ENCODE results near the gene C16orf78. TPM values are rescaled to one million over a fixed set of nuclear protein-coding genes. Genes with fewer than 3 reads are reported as not detected.

C16orf78 gene
- total and polyA plus RNA-seq, 4 donors = not detected

- WGBS, 2 donors = 85 to 89% methylated on average over 15 of the region's 15 CpGs
- Histone ChIP-seq H3K9me3 (ENCODE audit: control insufficient read depth, low read length) (no peaks in the 10 kb centered on the region), H3K27me3 (ENCODE audit: control insufficient read depth in 1 of 2, insufficient read depth in 2 of 2, low read length in 1 of 2) (no peaks in the 10 kb centered on the region), H3K27ac (ENCODE audit: low read depth in 1 of 2, low read length in 2 of 2) (no peak overlapping the region), H3K4me1 (ENCODE audit: control insufficient read depth in 1 of 2, insufficient read depth in 2 of 2, low read length in 2 of 2) (no peaks in the 10 kb centered on the region), H3K36me3 (ENCODE audit: control insufficient read depth in 1 of 2, insufficient read depth in 2 of 2, low read length in 1 of 2) (no peaks in the 10 kb centered on the region), H3K4me3 (ENCODE audit: low read length in 2 of 2) (no peak overlapping the region)
- no peak for ATAC-seq (ENCODE audit: low FRiP score)
- DNase-seq = peak in 1 of 2 donors; percentile 27
- intact Hi-C loops (cut with DNase I) = no loop called here
These were observed 41.1 kb downstream of the C16orf78 start for GRCh38 chr16:49414671-49415070.

- 87 to 92% methylated on average over 10 of the region's 10 CpGs for WGBS, 2 donors
- Histone ChIP-seq H3K27me3 (ENCODE audit: control insufficient read depth in 1 of 2, insufficient read depth in 2 of 2, low read length in 1 of 2) (no peaks in the 10 kb centered on the region), H3K4me3 (ENCODE audit: low read length in 2 of 2) (no peak overlapping the region), H3K4me1 (ENCODE audit: control insufficient read depth in 1 of 2, insufficient read depth in 2 of 2, low read length in 2 of 2) (no peaks in the 10 kb centered on the region), H3K27ac (ENCODE audit: low read depth in 1 of 2, low read length in 2 of 2) (no peak overlapping the region), H3K36me3 (ENCODE audit: control insufficient read depth in 1 of 2, insufficient read depth in 2 of 2, low read length in 1 of 2) (no peaks in the 10 kb centered on the region), H3K9me3 (ENCODE audit: control insufficient read depth, low read length) (no peaks in the 10 kb centered on the region)
- intact Hi-C loops (cut with DNase I) = no loop called here
- peak in 1 of 2 donors; percentile 25 for DNase-seq
- ATAC-seq (ENCODE audit: low FRiP score) = no peak
These were observed 41.5 kb downstream of the C16orf78 start for GRCh38 chr16:49415083-49415482.

GRCh38 chr16:49416001-49416675, 42.5 kb downstream of the C16orf78 start:
- no peaks in the 10 kb centered on the region for H3K9me3 ChIP-seq (ENCODE audit: control insufficient read depth, low read length)
- H3K4me1 ChIP-seq (ENCODE audit: control insufficient read depth in 1 of 2, insufficient read depth in 2 of 2, low read length in 2 of 2) = no peaks in the 10 kb centered on the region

GRCh38 chr16:49417354-49417753, 43.8 kb downstream of the C16orf78 start:
- Histone ChIP-seq H3K27me3 (ENCODE audit: control insufficient read depth in 1 of 2, insufficient read depth in 2 of 2, low read length in 1 of 2) (no peaks in the 10 kb centered on the region), H3K4me1 (ENCODE audit: control insufficient read depth in 1 of 2, insufficient read depth in 2 of 2, low read length in 2 of 2) (no peaks in the 10 kb centered on the region), H3K9me3 (ENCODE audit: control insufficient read depth, low read length) (no peaks in the 10 kb centered on the region), H3K4me3 (ENCODE audit: low read length in 2 of 2) (no peak overlapping the region), H3K27ac (ENCODE audit: low read depth in 1 of 2, low read length in 2 of 2) (no peak overlapping the region), H3K36me3 (ENCODE audit: control insufficient read depth in 1 of 2, insufficient read depth in 2 of 2, low read length in 1 of 2) (no peaks in the 10 kb centered on the region)
- intact Hi-C loops (cut with DNase I) = no loop called here
- 98 to 100% methylated on average over 2 of the region's 2 CpGs for WGBS, 2 donors
- ATAC-seq (ENCODE audit: low FRiP score) (no peak), DNase-seq (no peak)

More at GRCh38 chr16:49416001-49416675, 42.5 kb downstream of the C16orf78 start:
- WGBS, 2 donors = 84 to 91% methylated on average over 15 of the region's 15 CpGs
- Histone ChIP-seq H3K36me3 (ENCODE audit: control insufficient read depth in 1 of 2, insufficient read depth in 2 of 2, low read length in 1 of 2) (no peaks in the 10 kb centered on the region), H3K27me3 (ENCODE audit: control insufficient read depth in 1 of 2, insufficient read depth in 2 of 2, low read length in 1 of 2) (no peaks in the 10 kb centered on the region), H3K4me3 (ENCODE audit: low read length in 2 of 2) (no peak overlapping the region), H3K27ac (ENCODE audit: low read depth in 1 of 2, low read length in 2 of 2) (no peak overlapping the region)
- ATAC-seq (ENCODE audit: low FRiP score) (no peak), DNase-seq (peak in 1 of 2 donors; percentile 45)
- intact Hi-C loops (cut with DNase I) = no loop called here

DNA sequence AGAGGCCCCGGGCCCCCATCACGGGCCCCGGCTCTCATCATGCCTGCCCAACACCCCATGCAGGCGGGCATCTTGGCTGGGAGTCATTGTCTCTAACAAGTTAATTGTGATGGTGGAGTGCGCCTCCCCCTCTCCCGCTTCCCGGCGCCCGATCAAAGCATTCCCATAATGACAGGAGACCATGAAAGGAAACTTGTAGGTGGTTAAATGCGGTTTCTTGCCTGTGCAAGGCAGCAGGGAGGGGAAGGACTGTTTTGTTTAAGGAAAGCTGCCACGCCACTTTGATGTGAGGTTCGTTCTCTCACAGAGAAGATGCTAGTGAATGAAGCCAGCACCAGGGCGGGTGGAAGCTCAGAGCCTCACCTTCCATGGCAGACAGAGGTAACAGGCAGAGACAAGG, 45.4 kb downstream of the C16orf78 start:
- Histone ChIP-seq H3K4me3 (ENCODE audit: low read length in 2 of 2) (no peak overlapping the region), H3K27me3 (ENCODE audit: control insufficient read depth in 1 of 2, insufficient read depth in 2 of 2, low read length in 1 of 2) (no peaks in the 10 kb centered on the region), H3K36me3 (ENCODE audit: control insufficient read depth in 1 of 2, insufficient read depth in 2 of 2, low read length in 1 of 2) (no peaks in the 10 kb centered on the region), H3K9me3 (ENCODE audit: control insufficient read depth, low read length) (no peaks in the 10 kb centered on the region), H3K27ac (ENCODE audit: low read depth in 1 of 2, low read length in 2 of 2) (no peak overlapping the region), H3K4me1 (ENCODE audit: control insufficient read depth in 1 of 2, insufficient read depth in 2 of 2, low read length in 2 of 2) (no peaks in the 10 kb centered on the region)
- intact Hi-C loops (cut with DNase I) = no loop called here
- ATAC-seq (ENCODE audit: low FRiP score) (no peak), DNase-seq (no peak)
- WGBS, 2 donors = 79 to 82% methylated on average over 13 of the region's 13 CpGs

DNA sequence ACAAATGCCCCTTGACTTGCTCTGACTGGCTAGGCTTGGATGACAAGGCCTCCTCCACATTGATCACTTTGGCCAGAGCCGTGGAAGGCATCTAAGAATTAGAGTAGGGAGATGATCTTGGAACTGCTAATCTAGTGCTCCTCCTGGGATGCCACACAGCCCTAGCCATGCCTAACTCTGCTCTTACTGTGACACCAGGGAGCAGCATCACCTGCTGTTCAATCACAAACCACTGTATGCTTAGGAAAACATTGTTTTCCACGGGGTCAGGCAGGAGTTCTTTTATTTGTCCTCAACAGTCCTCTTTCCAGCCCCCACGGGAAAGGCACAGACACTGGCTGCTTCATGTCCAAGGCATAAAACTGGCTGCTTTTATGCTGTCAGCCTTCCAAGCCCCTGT, 46.3 kb downstream of the C16orf78 start:
- H3K4me3 ChIP-seq (ENCODE audit: low read length in 2 of 2) = no peak overlapping the region
- DNase-seq = no peak
- no peaks in the 10 kb centered on the region for H3K36me3 ChIP-seq (ENCODE audit: control insufficient read depth in 1 of 2, insufficient read depth in 2 of 2, low read length in 1 of 2)
- intact Hi-C loops (cut with DNase I) = no loop called here
- 53 to 57% methylated on average over 3 of the region's 3 CpGs for WGBS, 2 donors
- H3K4me1 ChIP-seq (ENCODE audit: control insufficient read depth in 1 of 2, insufficient read depth in 2 of 2, low read length in 2 of 2) = no peaks in the 10 kb centered on the region
- no peaks in the 10 kb centered on the region for H3K27me3 ChIP-seq (ENCODE audit: control insufficient read depth in 1 of 2, insufficient read depth in 2 of 2, low read length in 1 of 2)
- no peak for ATAC-seq (ENCODE audit: low FRiP score)
- H3K9me3 ChIP-seq (ENCODE audit: control insufficient read depth, low read length) = no peaks in the 10 kb centered on the region
- H3K27ac ChIP-seq (ENCODE audit: low read depth in 1 of 2, low read length in 2 of 2) = no peak overlapping the region

- DNase-seq = peak in 1 of 2 donors; percentile 32
- Histone ChIP-seq H3K4me1 (ENCODE audit: control insufficient read depth in 1 of 2, insufficient read depth in 2 of 2, low read length in 2 of 2) (no peaks in the 10 kb centered on the region), H3K36me3 (ENCODE audit: control insufficient read depth in 1 of 2, insufficient read depth in 2 of 2, low read length in 1 of 2) (no peaks in the 10 kb centered on the region), H3K27me3 (ENCODE audit: control insufficient read depth in 1 of 2, insufficient read depth in 2 of 2, low read length in 1 of 2) (no peaks in the 10 kb centered on the region), H3K4me3 (ENCODE audit: low read length in 2 of 2) (no peak overlapping the region), H3K9me3 (ENCODE audit: control insufficient read depth, low read length) (no peaks in the 10 kb centered on the region), H3K27ac (ENCODE audit: low read depth in 1 of 2, low read length in 2 of 2) (no peak overlapping the region)
- no peak for ATAC-seq (ENCODE audit: low FRiP score)
- 54 to 64% methylated on average over 5 of the region's 5 CpGs for WGBS, 2 donors
- intact Hi-C loops (cut with DNase I) = no loop called here
These were observed 49.3 kb downstream of the C16orf78 start for GRCh38 chr16:49422896-49423295.

- intact Hi-C loops (cut with DNase I) = no loop called here
- 90 to 92% methylated on average over 6 of the region's 6 CpGs for WGBS, 2 donors
- no peak overlapping the region for H3K4me3 ChIP-seq (ENCODE audit: low read length in 2 of 2)
These were observed 51.4 kb downstream of the C16orf78 start for GRCh38 chr16:49424961-49425360.

GRCh38 chr16:49427771-49428170, 54.2 kb downstream of the C16orf78 start:
- H3K27me3 ChIP-seq (ENCODE audit: control insufficient read depth in 1 of 2, insufficient read depth in 2 of 2, low read length in 1 of 2) = no peaks in the 10 kb centered on the region
- peak in 1 of 2 donors; percentile 59 for DNase-seq
- 89 to 94% methylated on average over 4 of the region's 4 CpGs for WGBS, 2 donors
- no peak overlapping the region for H3K4me3 ChIP-seq (ENCODE audit: low read length in 2 of 2)
- no peak overlapping the region for H3K27ac ChIP-seq (ENCODE audit: low read depth in 1 of 2, low read length in 2 of 2)
- H3K9me3 ChIP-seq (ENCODE audit: control insufficient read depth, low read length) = peaks cover 2% of the 10 kb centered on the region
- no peaks in the 10 kb centered on the region for H3K4me1 ChIP-seq (ENCODE audit: control insufficient read depth in 1 of 2, insufficient read depth in 2 of 2, low read length in 2 of 2)
- intact Hi-C loops (cut with DNase I) = no loop called here
- no peaks in the 10 kb centered on the region for H3K36me3 ChIP-seq (ENCODE audit: control insufficient read depth in 1 of 2, insufficient read depth in 2 of 2, low read length in 1 of 2)
- ATAC-seq (ENCODE audit: low FRiP score) = no peak

More at GRCh38 chr16:49424961-49425360, 51.4 kb downstream of the C16orf78 start:
- Histone ChIP-seq H3K9me3 (ENCODE audit: control insufficient read depth, low read length) (peaks cover 2% of the 10 kb centered on the region), H3K27ac (ENCODE audit: low read depth in 1 of 2, low read length in 2 of 2) (no peak overlapping the region), H3K27me3 (ENCODE audit: control insufficient read depth in 1 of 2, insufficient read depth in 2 of 2, low read length in 1 of 2) (no peaks in the 10 kb centered on the region), H3K4me1 (ENCODE audit: control insufficient read depth in 1 of 2, insufficient read depth in 2 of 2, low read length in 2 of 2) (no peaks in the 10 kb centered on the region), H3K36me3 (ENCODE audit: control insufficient read depth in 1 of 2, insufficient read depth in 2 of 2, low read length in 1 of 2) (no peaks in the 10 kb centered on the region)
- ATAC-seq (ENCODE audit: low FRiP score) = no peak
- peak in 1 of 2 donors; percentile 52 for DNase-seq

Measured in aorta (tissue), 5 donors.